H1 (cell line): ENCODE results near the gene RAB3A. TPM values are rescaled to one million over a fixed set of nuclear protein-coding genes. Genes with fewer than 3 reads are reported as not detected.

Experiments used
- CTCF ChIA-PET: fragments of 300-600 bp; sonication (Branson Sonifier 250); formaldehyde crosslinking; loops from one replicate; lab custom pipeline; 2021; ENCODE audit not compliant: partially characterized antibody; lab: Charles Lee
- POLR2A ChIA-PET: fragments of 300-600 bp; sonication (Branson Sonifier 250); formaldehyde crosslinking; loops from one replicate; lab custom pipeline; 2021; ENCODE audit warnings: inconsistent platforms; ENCODE audit not compliant: partially characterized antibody; lab: Charles Lee
- DNase-seq, 2 experiments: peaks; one replicate each; pipeline versions ENCODE4 v3.0.0 to v3.0.0-alpha.2; 2010 to 2022; ENCODE audit warnings: low spot score in 2 of 2, low read depth in 1 of 2, mixed read lengths in 1 of 2
- FAIRE-seq: peaks from 2 replicates; lab custom pipeline; 2011; peaks lifted over from hg19 to GRCh38; lab: Jason Lieb, UNC
- H2AFZ ChIP-seq: 2 replicates; pipeline ENCODE4 v1.8.1; 2012; ENCODE audit warnings: low read length, inconsistent platforms
- H2AK5ac ChIP-seq: 2 replicates; pipeline ENCODE4 v1.6.1; 2013; ENCODE audit warnings: low read depth, low read length
- H2BK120ac ChIP-seq: replicated peaks from 2 replicates; pipeline ENCODE3; 2013; ENCODE audit warnings: low read depth, low read length, inconsistent platforms
- H2BK12ac ChIP-seq: 2 replicates; pipeline ENCODE4 v1.6.1; 2013; ENCODE audit warnings: low read depth, low read length
- H2BK15ac ChIP-seq: 2 replicates; pipeline ENCODE4 v1.6.1; 2013; ENCODE audit warnings: low read length
- H2BK20ac ChIP-seq: 2 replicates; pipeline ENCODE4 v1.6.1; 2013; ENCODE audit warnings: low read length
- H2BK5ac ChIP-seq: 2 replicates; pipeline ENCODE4 v1.6.1; 2013; ENCODE audit warnings: low read depth, low read length
- H3K14ac ChIP-seq: 2 replicates; pipeline ENCODE4 v1.6.1; 2013; ENCODE audit warnings: inconsistent platforms; ENCODE audit not compliant: insufficient read length
- H3K18ac ChIP-seq: 2 replicates; pipeline ENCODE4 v1.6.1; 2013; ENCODE audit warnings: low read length; ENCODE audit errors: extremely low read depth
- H3K23ac ChIP-seq: 2 replicates; pipeline ENCODE4 v1.6.1; 2013; ENCODE audit warnings: inconsistent platforms; ENCODE audit not compliant: insufficient read length
- H3K23me2 ChIP-seq: 2 replicates; pipeline ENCODE4 v1.6.1; 2013; ENCODE audit warnings: low read depth, low read length
- H3K27ac ChIP-seq: 2 replicates; pipeline ENCODE4 v1.6.1; 2011; ENCODE audit warnings: low read depth, low read length, inconsistent platforms
- H3K27me3 ChIP-seq, 4 experiments: replicated peaks in 1 of 4; 1 replicate in 1 of 4; 2 replicates in 3 of 4; pipeline versions ENCODE4 v1.6.1 to v1.8.1; 2011 to 2013; ENCODE audit warnings: low read length in 3 of 4, mild to moderate bottlenecking in 3 of 4, inconsistent platforms in 2 of 4, mixed read lengths in 2 of 4, moderate library complexity in 1 of 4; ENCODE audit not compliant: control insufficient read depth in 3 of 4, insufficient read depth in 3 of 4; ENCODE audit errors: extremely low read depth in 1 of 4
- H3K36me3 ChIP-seq, 4 experiments: 2 replicates each; pipeline versions ENCODE4 v1.6.1 to v1.8.1; 2011 to 2013; ENCODE audit warnings: mild to moderate bottlenecking in 4 of 4, low read length in 3 of 4, moderate library complexity in 2 of 4, control low read depth in 1 of 4, inconsistent platforms in 1 of 4; ENCODE audit not compliant: insufficient read depth in 4 of 4, control insufficient read depth in 2 of 4
- H3K4ac ChIP-seq: replicated peaks from 2 replicates; pipeline ENCODE3; 2013; ENCODE audit warnings: low read length, low read depth, mixed read lengths, inconsistent platforms; ENCODE audit not compliant: insufficient read length
- H3K4me1 ChIP-seq, 4 experiments: replicated peaks in 1 of 4; 1 replicate in 1 of 4; 2 replicates in 3 of 4; pipeline versions ENCODE4 v1.6.1 to v1.8.1; 2011 to 2013; ENCODE audit warnings: low read length in 3 of 4, inconsistent platforms in 2 of 4, mixed read lengths in 1 of 4; ENCODE audit not compliant: insufficient read depth in 4 of 4, control insufficient read depth in 3 of 4
- H3K4me2 ChIP-seq, 2 experiments: 2 replicates each; pipeline versions ENCODE4 v1.6.1 to v1.8.1; 2011 to 2013; ENCODE audit warnings: low read depth in 2 of 2, low read length in 2 of 2, control low read depth in 1 of 2, inconsistent platforms in 1 of 2, mild to moderate bottlenecking in 1 of 2; ENCODE audit not compliant: insufficient read depth in 1 of 2
- H3K4me3 ChIP-seq, 4 experiments: fragments of 200-600, 300-600 bp in 1 of 4; sonication (generic), shearing (Covaris generic), sonication (Bioruptor Twin) in 1 of 4; 2 replicates each; pipeline versions ENCODE4 v1.5.1 to v1.8.1; 2011 to 2016; ENCODE audit warnings: low read length in 4 of 4, low read depth in 3 of 4, control low read depth in 2 of 4, inconsistent platforms in 2 of 4, mild to moderate bottlenecking in 2 of 4, mixed read lengths in 1 of 4, moderate library complexity in 1 of 4; ENCODE audit not compliant: insufficient read depth in 2 of 4; ENCODE audit errors: extremely low read depth in 1 of 4
- H3K56ac ChIP-seq: replicated peaks from 2 replicates; pipeline ENCODE3; 2013; ENCODE audit warnings: low read depth, mild to moderate bottlenecking, mixed read lengths, low read length, inconsistent platforms; ENCODE audit not compliant: insufficient read length
- H3K79me1 ChIP-seq: 2 replicates; pipeline ENCODE4 v1.6.1; 2013; ENCODE audit warnings: low read depth, low read length, control low read depth
- H3K79me2 ChIP-seq, 2 experiments: 2 replicates each; pipeline versions ENCODE4 v1.6.1 to v1.8.1; 2012 to 2013; ENCODE audit warnings: low read length in 2 of 2, mild to moderate bottlenecking in 2 of 2, inconsistent platforms in 1 of 2; ENCODE audit not compliant: insufficient read depth in 2 of 2, control insufficient read depth in 1 of 2
- H3K9ac ChIP-seq, 4 experiments: replicated peaks in 1 of 4; 1 replicate in 1 of 4; 2 replicates in 3 of 4; pipeline versions ENCODE4 v1.6.1 to v1.8.1; 2011 to 2013; ENCODE audit warnings: low read depth in 3 of 4, low read length in 3 of 4, control low read depth in 2 of 4, mild to moderate bottlenecking in 2 of 4, moderate library complexity in 2 of 4, inconsistent platforms in 1 of 4; ENCODE audit errors: extremely low read depth in 1 of 4
- H3K9me3 ChIP-seq, 2 experiments: 2 replicates each; pipeline versions ENCODE4 v1.6.1 to v1.8.1; 2012 to 2013; ENCODE audit warnings: mild to moderate bottlenecking in 2 of 2, moderate library complexity in 2 of 2, control low read depth in 1 of 2, inconsistent platforms in 1 of 2, low read depth in 1 of 2, low read length in 1 of 2, mixed read lengths in 1 of 2; ENCODE audit not compliant: insufficient read depth in 2 of 2
- H4K20me1 ChIP-seq, 2 experiments: replicated peaks in 1 of 2; 2 replicates each; pipeline versions ENCODE3 to v1.8.1; 2011 to 2013; ENCODE audit warnings: inconsistent platforms in 2 of 2, low read length in 2 of 2, mild to moderate bottlenecking in 1 of 2; ENCODE audit not compliant: insufficient read depth in 2 of 2, control insufficient read depth in 1 of 2
- H4K5ac ChIP-seq: 2 replicates; pipeline ENCODE4 v1.6.1; 2013; ENCODE audit warnings: low read length, low read depth, mixed read lengths, inconsistent platforms; ENCODE audit not compliant: insufficient read length
- H4K8ac ChIP-seq: 2 replicates; pipeline ENCODE4 v1.8.0; 2013; ENCODE audit warnings: mild to moderate bottlenecking, moderate library complexity, low read length, inconsistent platforms; ENCODE audit not compliant: insufficient read depth; ENCODE audit errors: extremely low read depth
- H4K91ac ChIP-seq: replicated peaks from 2 replicates; pipeline ENCODE3; 2013; ENCODE audit warnings: low read length, mixed read lengths, inconsistent platforms; ENCODE audit not compliant: insufficient read length
- BCL11A ChIP-seq, 2 experiments: IDR thresholded peaks; one replicate each; pipeline ENCODE4 v1.6.1; 2011; ENCODE audit warnings: low read depth in 2 of 2, low read length in 2 of 2, mild to moderate bottlenecking in 2 of 2
- CHD1 ChIP-seq: IDR thresholded peaks from 2 replicates; pipeline ENCODE4 v1.6.1; 2012; ENCODE audit warnings: low read depth, low read length, improper control_type of control experiment
- CREB1 ChIP-seq: IDR thresholded peaks from 2 replicates; pipeline ENCODE4 v1.6.1; 2012; ENCODE audit warnings: inconsistent platforms
- CTBP2 ChIP-seq: IDR thresholded peaks from 2 replicates; pipeline ENCODE4 v1.7.0; 2011; ENCODE audit warnings: borderline replicate concordance, mild to moderate bottlenecking, moderate library complexity, mixed read lengths, low read length; ENCODE audit not compliant: insufficient read depth, insufficient read length
- EP300 ChIP-seq, 2 experiments: IDR thresholded peaks; 1 replicate in 1 of 2; 2 replicates in 1 of 2; pipeline ENCODE4 v1.6.1; 2011 to 2012; ENCODE audit warnings: low read depth in 2 of 2, low read length in 2 of 2, mild to moderate bottlenecking in 2 of 2, borderline replicate concordance in 1 of 2, inconsistent platforms in 1 of 2, moderate library complexity in 1 of 2
- FOSL1 ChIP-seq: IDR thresholded peaks from 2 replicates; pipeline ENCODE4 v1.6.1; 2011; ENCODE audit warnings: mild to moderate bottlenecking, low read depth, low read length, moderate library complexity; ENCODE audit not compliant: insufficient read depth
- GTF2F1 ChIP-seq: IDR thresholded peaks from 2 replicates; pipeline ENCODE4 v1.6.1; 2012; ENCODE audit warnings: low read depth, low read length, improper control_type of control experiment, borderline replicate concordance
- NANOG ChIP-seq: IDR thresholded peaks from 2 replicates; pipeline ENCODE4 v1.6.1; 2011; ENCODE audit warnings: low read length, low read depth, mild to moderate bottlenecking, inconsistent platforms; ENCODE audit not compliant: insufficient read depth, poor library complexity, severe bottlenecking
- POLR2A ChIP-seq, 2 experiments: IDR thresholded peaks; 1 replicate in 1 of 2; 2 replicates in 1 of 2; pipeline ENCODE4 v1.6.1; 2011; ENCODE audit warnings: low read depth in 2 of 2, low read length in 2 of 2, mild to moderate bottlenecking in 2 of 2; ENCODE audit errors: control extremely low read depth in 1 of 2
- RNF2 ChIP-seq: fragments of 200-900, 300-1000 bp; sonication (generic); IDR thresholded peaks from 2 replicates; pipeline ENCODE4 v1.7.1; 2016; ENCODE audit warnings: borderline replicate concordance, low read depth, mild to moderate bottlenecking, antibody characterized with exemption, low read length; ENCODE audit not compliant: poor library complexity, severe bottlenecking; ENCODE audit errors: missing control alignments
- SIRT6 ChIP-seq: IDR thresholded peaks from one replicate; pipeline ENCODE4 v1.7.1; 2012; ENCODE audit warnings: low read length, inconsistent platforms
- SIX5 ChIP-seq: IDR thresholded peaks from 2 replicates; pipeline ENCODE4 v1.6.1; 2011; ENCODE audit warnings: mild to moderate bottlenecking, low read depth, low read length
- TEAD4 ChIP-seq: IDR thresholded peaks from 2 replicates; pipeline ENCODE4 v1.6.1; 2012; ENCODE audit warnings: low read depth, low read length, inconsistent platforms, mixed read lengths
- ZNF274 ChIP-seq: IDR thresholded peaks from 2 replicates; pipeline ENCODE4 v1.7.0; 2012; ENCODE audit warnings: low read length, borderline replicate concordance; ENCODE audit errors: extremely low read depth
- WGBS, 2 experiments: shearing (Covaris generic) in 1 of 2; methylation state at CpG; one replicate each; pipeline versions ENCODE4 v1.1.6 to v1.1.7; 2013 to 2015; ENCODE audit warnings: low lambda C conversion rate in 2 of 2, mixed read lengths in 2 of 2, inconsistent platforms in 1 of 2, low coverage in 1 of 2, missing lambda C conversion rate in 1 of 2; ENCODE audit not compliant: insufficient replicate concordance in 2 of 2, insufficient coverage in 1 of 2, insufficient read length in 1 of 2; ENCODE audit errors: extremely low coverage in 1 of 2, missing lambda C conversion rate in 1 of 2; 5-methylcytosine and 5-hydroxymethylcytosine counted together
- polyA plus RNA-seq, 7 experiments: library from polyadenylated mRNA; depleted of rRNA in 3 of 7; stranded (reverse) in 5 of 7; unstranded in 2 of 7; fragments of >200 nt in 5 of 7; fragments of 200-250 nt in 2 of 7; gene quantifications; 1 replicate in 5 of 7; 2 replicates in 1 of 7; 4 replicates in 1 of 7; pipeline versions ENCODE4 v1.2.1 to v1.2.3, GENCODE V29; 2011 to 2013; ENCODE audit warnings: missing spikeins in 2 of 7, mixed read lengths in 2 of 7
- total RNA-seq: library from RNA; stranded (reverse); fragmentation: NEBNext Ultra II Directional; extraction: Animal tissue kit (Norgen Biotek cat#: 25700); gene quantifications from 2 replicates; pipeline ENCODE4 v1.2.1, GENCODE V29; 2021

RAB3A gene
- total and polyA plus RNA-seq, 2 of the 8 experiments (the other 6 are each of a cell fraction or from before 2014, with no cell fraction given), result 13.6 to 14.2 TPM

DNA sequence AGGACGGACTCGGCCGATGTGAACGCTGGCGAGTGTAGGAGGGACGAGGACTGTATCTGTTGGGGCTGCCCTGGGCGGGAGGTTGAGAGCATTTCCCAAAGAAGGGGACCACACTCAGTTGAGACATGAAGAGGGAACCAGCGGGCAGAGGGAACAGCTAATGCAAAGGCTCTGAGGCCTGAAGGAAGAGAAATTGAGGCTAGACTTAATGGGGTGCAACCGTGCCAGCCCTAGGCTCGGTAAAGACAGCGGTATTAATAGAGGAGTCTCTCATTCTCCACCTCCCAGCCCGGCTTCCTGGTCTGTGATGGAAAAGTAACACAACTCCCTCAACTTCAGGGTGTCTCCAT, 9.7 kb downstream of the RAB3A start:
- CTCF ChIA-PET, result interaction anchor here (0.6 to 2.3 kb wide), 9 partner anchors 16 to 323 kb away, joined by 3 to 12 read pairs (median 4); a partner anchor contains a TSS
- Histone ChIP-seq H2BK20ac (no peak overlapping the region), H3K9ac (peak overlapping the region in 1 of 4 experiments; percentile 51; a peak in 1 of 7 replicates), H3K27me3 (no peaks in the 10 kb centered on the region), H4K5ac (no peak overlapping the region), H3K79me2 (peaks cover 0 to 4% of the 10 kb centered on the region in 2 experiments; a peak in 1 of 4 replicates), H2BK15ac (no peak overlapping the region), H2BK5ac (no peak overlapping the region), H2BK12ac (no peak overlapping the region), H3K79me1 (peaks cover 6% of the 10 kb centered on the region; the same call in 1 of the 2 replicates), H3K27ac (no peak overlapping the region), H3K9me3 (no peaks in the 10 kb centered on the region), H3K14ac (no peak overlapping the region), H3K4me3 (peak overlapping the region; percentile 82 to 96 (median 89)), H4K20me1 (peaks cover 3 to 22% of the 10 kb centered on the region in 2 experiments), H4K91ac (no peak overlapping the region), H3K36me3 (peaks cover 9 to 26% (median 10%) of the 10 kb centered on the region in 4 experiments; a peak in 6 of 8 replicates), H3K4me2 (peak overlapping the region; percentile 93 to 94), H2AK5ac (no peak overlapping the region), H3K18ac (no peak overlapping the region), H3K56ac (no peak overlapping the region), H3K23me2 (peaks cover 10% of the 10 kb centered on the region), H2BK120ac (no peak overlapping the region), H2AFZ (no peak overlapping the region), H3K4ac (no peak overlapping the region), H3K4me1 (peaks cover 5 to 12% (median 8%) of the 10 kb centered on the region in 4 experiments), H4K8ac (no peak overlapping the region), H3K23ac (no peak overlapping the region)
- WGBS, 2 experiments, result 75% methylated on average over 12 of the region's 12 CpGs; no CpG with 5 or more reads in 1 of the 2 experiments
- FAIRE-seq (no peak), DNase-seq (no peak)
- POLR2A ChIA-PET, result interaction anchor here (0.6 to 5.8 kb wide), 8 partner anchors 9 to 526 kb away, joined by 3 to 38 read pairs (median 4); partner anchors contain the start of genes IFI30, JUND and RAB3A
- no peak for TF ChIP-seq SIX5
- no peak for TF ChIP-seq GTF2F1
- TF ChIP-seq BCL11A (IDR thresholded peaks at IDR 0.05; ENCODE audit: low read depth in 2 of 2, low read length in 2 of 2), result no peak
- no peak for TF ChIP-seq POLR2A (IDR thresholded peaks at IDR 0.05; ENCODE audit: control extremely low read depth in 1 of 2, low read depth in 2 of 2, low read length in 2 of 2)
- no peak for TF ChIP-seq CTBP2
- no peak for TF ChIP-seq NANOG
- no peak for TF ChIP-seq TEAD4
- TF ChIP-seq CREB1, result no peak
- no peak for TF ChIP-seq FOSL1
- no peak for TF ChIP-seq ZNF274
- no peak for TF ChIP-seq CHD1
- no peak for TF ChIP-seq EP300 (IDR thresholded peaks at IDR 0.05; ENCODE audit: borderline replicate concordance in 1 of 2, low read depth in 2 of 2, low read length in 2 of 2)
- no peak for TF ChIP-seq RNF2
- no peak for TF ChIP-seq SIRT6
